IPS-15b (cell line): ENCODE measurements around the gene HOXB6.

Source experiments
- H3K27me3 ChIP-seq: one replicate; pipeline ENCODE4 v1.6.1; 2013; ENCODE audit warnings: low read length; ENCODE audit not compliant: control insufficient read depth, insufficient read depth
- H3K36me3 ChIP-seq: one replicate; pipeline ENCODE4 v1.6.1; 2013; ENCODE audit warnings: low read length; ENCODE audit not compliant: control insufficient read depth, insufficient read depth
- H3K4me1 ChIP-seq: one replicate; pipeline ENCODE4 v1.6.1; 2013; ENCODE audit warnings: mild to moderate bottlenecking, low read length; ENCODE audit not compliant: control insufficient read depth, insufficient read depth
- H3K4me3 ChIP-seq: one replicate; pipeline ENCODE4 v1.5.1; 2013; ENCODE audit warnings: low read depth, low read length
- H3K9ac ChIP-seq: one replicate; pipeline ENCODE4 v1.6.1; 2013; ENCODE audit warnings: low read depth, mild to moderate bottlenecking, low read length
- H3K9me3 ChIP-seq: one replicate; pipeline ENCODE4 v1.6.1; 2013; ENCODE audit warnings: mild to moderate bottlenecking, low read length; ENCODE audit not compliant: control insufficient read depth, insufficient read depth

Gene HOXB6

DNA sequence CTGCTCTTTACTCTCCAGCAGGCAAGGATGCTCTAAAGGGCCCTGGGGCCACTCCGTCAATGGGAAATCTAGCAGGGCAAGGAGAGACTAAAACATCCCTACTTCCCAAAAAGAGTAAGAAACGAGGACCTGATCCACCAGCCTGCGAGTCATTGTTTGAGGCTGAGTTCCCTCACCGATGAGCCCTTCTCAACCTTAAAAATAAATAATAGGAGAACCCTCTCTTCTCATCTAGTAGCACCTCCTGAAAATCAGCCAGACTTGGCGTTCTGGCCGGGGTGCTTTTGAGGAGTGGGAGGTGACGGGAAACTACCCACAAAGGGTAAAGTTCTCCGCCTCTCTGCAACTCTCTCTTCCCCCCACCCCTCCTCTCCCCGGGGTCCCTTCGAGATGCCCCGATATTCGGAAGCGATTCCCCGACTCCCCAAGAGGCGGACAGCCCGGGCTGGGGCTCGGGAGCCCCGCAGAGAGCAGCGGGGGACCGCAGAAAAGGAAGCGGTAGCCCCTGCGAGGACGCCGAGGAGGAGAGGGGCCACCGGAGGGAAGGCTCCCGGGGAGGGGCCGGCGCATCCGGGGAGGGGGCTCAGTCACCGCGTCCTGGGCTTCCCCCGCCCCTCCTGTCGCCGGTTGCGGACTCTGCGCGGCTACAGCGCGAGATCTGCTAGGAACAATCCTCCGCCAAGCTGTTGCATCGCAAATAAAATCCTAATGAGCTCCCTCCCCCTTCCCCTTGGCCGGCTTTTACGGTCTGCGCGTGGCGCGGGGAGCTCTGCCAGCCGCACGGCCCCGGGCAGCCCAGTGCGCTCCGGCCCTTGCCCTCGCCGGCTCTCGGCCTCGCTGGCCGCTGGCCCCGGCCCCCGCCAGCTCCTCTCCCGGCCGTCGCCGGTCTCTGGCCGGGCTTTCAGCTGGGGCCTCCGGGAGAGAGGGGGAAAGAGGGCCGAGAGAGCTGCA lies 20.0 kb upstream of the HOXB6 start:
- no peaks in the 10 kb centered on the region for H3K36me3 ChIP-seq
- peaks cover 100% of the 10 kb centered on the region for H3K27me3 ChIP-seq
- no peak overlapping the region for H3K9ac ChIP-seq
- peak overlapping the region; percentile 35 for H3K4me3 ChIP-seq
- H3K9me3 ChIP-seq: no peaks in the 10 kb centered on the region
- peaks cover 2% of the 10 kb centered on the region for H3K4me1 ChIP-seq

DNA sequence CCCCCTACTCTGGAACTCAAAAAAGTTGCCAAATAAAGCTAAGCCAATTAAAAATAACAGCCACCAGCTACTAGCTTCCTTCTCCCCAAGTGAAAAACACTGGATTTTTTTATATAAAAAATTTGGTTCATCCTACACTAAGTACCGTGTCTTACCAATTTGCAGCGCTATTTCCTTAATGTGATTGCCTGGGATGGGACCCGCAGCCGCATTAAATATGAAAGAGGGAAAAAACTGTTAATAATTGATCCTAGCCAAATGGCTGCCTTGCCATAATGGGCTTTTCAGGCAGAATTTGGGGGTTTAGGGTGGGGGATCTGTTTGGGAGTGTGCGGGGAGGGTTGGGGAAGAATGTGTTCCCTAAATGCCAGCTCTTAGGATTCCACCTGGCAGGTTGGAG lies 19.3 kb upstream of the HOXB6 start:
- H3K4me3 ChIP-seq: peak overlapping the region; percentile 35
- H3K27me3 ChIP-seq: peaks cover 100% of the 10 kb centered on the region
- no peak overlapping the region for H3K9ac ChIP-seq
- peaks cover 2% of the 10 kb centered on the region for H3K4me1 ChIP-seq
- H3K9me3 ChIP-seq: no peaks in the 10 kb centered on the region
- H3K36me3 ChIP-seq: no peaks in the 10 kb centered on the region

DNA sequence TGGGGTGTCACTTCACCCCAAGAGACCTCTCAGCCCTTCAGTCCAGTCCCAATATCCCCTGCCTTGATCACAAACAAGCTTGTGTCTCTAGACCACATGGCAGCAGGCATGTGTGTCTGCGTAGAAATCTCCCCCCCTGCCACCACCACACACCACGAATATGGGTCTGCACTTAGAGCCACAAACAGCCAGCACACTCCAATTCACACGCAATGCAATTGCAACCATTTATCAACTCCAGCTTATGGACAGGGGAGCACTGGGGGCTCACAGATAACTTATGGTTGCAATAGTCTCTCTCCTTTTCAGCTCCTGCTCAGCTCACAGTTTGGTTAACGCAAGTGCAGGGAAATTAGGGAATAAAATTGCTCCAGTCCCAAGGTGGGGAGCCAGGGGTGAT lies 18.8 kb upstream of the HOXB6 start:
- Histone ChIP-seq H3K27me3 (peaks cover 100% of the 10 kb centered on the region), H3K4me1 (peaks cover 2% of the 10 kb centered on the region), H3K9ac (no peak overlapping the region), H3K4me3 (peak overlapping the region; percentile 27), H3K9me3 (no peaks in the 10 kb centered on the region), H3K36me3 (no peaks in the 10 kb centered on the region)

DNA sequence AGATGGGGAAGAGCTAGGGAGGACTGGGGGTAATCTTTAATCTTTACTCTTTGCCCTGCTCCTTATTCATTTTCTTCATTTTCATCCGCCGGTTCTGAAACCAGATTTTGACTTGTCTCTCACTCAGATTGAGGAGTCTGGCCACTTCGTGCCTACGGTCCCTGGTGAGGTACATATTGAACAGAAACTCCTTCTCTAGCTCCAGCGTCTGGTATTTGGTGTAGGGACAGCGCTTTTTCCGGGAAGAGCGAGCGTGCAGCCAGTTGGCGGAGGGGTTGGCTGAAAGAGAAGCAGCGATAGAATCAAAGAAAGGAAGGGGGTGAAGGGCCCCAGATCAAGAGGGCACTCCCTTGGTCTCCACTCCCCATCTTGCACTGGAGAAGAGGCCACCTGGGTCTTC lies 18.1 kb upstream of the HOXB6 start:
- Histone ChIP-seq H3K9me3 (no peaks in the 10 kb centered on the region), H3K4me3 (peak overlapping the region; percentile 27), H3K4me1 (peaks cover 2% of the 10 kb centered on the region), H3K36me3 (no peaks in the 10 kb centered on the region), H3K9ac (no peak overlapping the region), H3K27me3 (peaks cover 100% of the 10 kb centered on the region)

DNA sequence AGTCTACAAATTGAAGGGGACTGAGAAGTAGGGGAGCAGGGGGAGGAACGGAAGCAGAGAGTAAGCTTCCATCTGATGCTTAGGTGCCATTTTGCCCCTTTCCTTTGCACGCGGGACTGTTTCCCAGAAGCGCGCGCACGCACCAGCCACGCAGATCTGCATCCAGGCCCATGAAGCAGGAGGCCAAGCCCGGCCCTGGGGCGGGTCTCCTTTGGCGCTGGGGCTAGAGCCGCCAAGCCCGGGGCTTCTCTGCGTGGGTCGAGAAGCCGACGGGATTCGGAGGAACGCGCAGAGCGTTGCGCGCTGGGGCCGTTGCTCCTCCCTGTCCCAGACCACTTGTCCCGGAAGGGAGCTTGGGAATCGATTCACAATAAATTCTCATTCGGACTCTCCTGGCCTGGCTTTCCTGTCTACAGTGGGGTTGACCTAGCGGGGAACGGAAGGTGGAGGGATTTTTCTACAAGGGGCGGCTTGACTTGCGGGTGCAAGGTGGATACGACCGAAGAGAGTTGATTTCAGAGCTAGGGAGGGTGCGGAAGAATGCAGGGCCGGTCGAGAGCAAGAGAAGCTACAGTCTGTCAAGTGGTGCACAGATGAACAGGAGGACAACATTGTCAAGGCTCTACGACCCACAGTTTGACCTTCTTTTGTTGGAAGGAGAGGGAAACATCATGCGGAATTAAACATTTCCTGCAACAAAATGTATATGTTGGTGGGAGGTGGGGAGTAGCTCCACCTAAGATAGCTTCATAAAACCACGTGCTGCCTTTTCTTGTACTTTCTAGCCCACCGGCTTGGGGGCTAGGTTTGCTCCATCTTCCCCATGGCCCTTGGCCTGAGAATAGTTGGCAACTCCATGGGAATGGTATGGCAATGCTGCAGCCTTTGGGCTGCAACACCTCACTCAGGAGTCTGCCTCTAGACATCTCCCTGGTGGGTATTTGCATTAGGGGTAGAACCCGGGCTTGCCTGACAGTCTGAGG lies 16.9 kb upstream of the HOXB6 start:
- Histone ChIP-seq H3K9ac (no peak overlapping the region), H3K4me3 (peak overlapping the region; percentile 27), H3K27me3 (peaks cover 100% of the 10 kb centered on the region), H3K4me1 (no peaks in the 10 kb centered on the region), H3K36me3 (no peaks in the 10 kb centered on the region), H3K9me3 (no peaks in the 10 kb centered on the region)

DNA sequence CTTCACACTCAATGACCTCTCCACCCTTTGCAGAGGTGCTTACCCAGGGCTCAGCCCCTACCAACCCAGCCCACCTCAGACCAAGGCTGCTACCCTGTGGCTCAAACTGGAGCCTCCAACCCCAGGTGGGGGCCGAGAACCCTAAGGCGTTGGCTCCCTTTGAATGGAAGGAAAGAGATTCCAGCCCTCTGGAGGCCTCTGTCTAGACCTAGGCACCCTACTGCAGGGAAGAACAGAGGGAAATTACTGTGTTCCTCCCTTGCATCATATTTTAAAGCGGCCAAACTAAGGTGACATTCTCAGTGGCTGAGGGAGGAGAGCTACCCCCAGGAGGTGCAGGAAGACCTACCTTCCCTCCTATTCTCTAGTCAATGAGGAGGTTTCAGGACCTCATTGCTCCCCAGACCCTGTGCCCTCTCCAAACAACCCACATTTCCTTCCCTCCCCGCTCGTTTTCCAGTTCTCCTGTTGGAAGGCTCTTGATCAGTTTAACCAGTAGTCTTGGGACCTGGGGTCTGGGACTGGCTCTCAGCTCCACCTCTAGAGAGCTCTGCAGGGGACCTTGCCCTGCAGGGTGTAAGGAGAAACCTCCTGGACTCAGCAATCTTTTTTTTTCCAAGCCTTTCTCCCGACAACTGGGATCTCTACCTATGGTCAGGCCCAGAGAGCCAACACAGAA lies 15.8 kb upstream of the HOXB6 start:
- no peaks in the 10 kb centered on the region for H3K36me3 ChIP-seq
- no peaks in the 10 kb centered on the region for H3K4me1 ChIP-seq
- H3K9ac ChIP-seq: no peak overlapping the region
- H3K9me3 ChIP-seq: no peaks in the 10 kb centered on the region
- peak overlapping the region; percentile 30 for H3K4me3 ChIP-seq
- H3K27me3 ChIP-seq: peaks cover 100% of the 10 kb centered on the region

DNA sequence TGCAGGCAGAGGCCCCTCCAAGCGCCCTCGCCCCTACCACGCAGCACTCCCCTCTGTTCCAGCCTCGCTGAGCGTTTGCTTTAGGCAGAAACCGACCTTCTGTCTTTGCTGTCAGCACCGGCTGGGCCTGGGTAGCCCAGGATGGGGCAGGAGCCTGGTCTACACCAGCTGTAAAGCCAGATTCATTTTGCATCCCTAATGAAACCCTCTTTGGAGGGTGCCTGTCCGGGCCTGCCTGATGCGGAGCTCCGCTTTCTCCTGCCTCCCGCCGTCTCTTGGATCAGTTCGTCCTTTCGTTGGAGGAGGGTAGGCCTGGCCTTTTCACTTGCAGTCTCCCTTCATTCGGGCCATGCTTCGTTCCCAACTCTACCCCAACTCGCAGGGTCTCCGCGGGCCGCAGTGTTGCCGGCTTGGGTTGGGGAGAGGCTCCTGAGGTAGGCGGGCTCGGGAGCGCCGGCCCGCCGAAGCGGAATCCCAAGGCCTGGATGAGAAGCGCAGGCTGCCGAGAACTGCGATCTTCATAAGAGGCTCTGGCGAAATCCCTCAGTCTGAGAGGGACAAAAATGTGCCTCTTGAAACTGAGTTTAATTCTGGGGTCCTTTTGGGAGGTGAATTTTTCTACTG lies 15.2 kb upstream of the HOXB6 start:
- peaks cover 100% of the 10 kb centered on the region for H3K27me3 ChIP-seq
- no peak overlapping the region for H3K9ac ChIP-seq
- H3K9me3 ChIP-seq: no peaks in the 10 kb centered on the region
- H3K36me3 ChIP-seq: no peaks in the 10 kb centered on the region
- no peaks in the 10 kb centered on the region for H3K4me1 ChIP-seq
- H3K4me3 ChIP-seq: peak overlapping the region; percentile 30

DNA sequence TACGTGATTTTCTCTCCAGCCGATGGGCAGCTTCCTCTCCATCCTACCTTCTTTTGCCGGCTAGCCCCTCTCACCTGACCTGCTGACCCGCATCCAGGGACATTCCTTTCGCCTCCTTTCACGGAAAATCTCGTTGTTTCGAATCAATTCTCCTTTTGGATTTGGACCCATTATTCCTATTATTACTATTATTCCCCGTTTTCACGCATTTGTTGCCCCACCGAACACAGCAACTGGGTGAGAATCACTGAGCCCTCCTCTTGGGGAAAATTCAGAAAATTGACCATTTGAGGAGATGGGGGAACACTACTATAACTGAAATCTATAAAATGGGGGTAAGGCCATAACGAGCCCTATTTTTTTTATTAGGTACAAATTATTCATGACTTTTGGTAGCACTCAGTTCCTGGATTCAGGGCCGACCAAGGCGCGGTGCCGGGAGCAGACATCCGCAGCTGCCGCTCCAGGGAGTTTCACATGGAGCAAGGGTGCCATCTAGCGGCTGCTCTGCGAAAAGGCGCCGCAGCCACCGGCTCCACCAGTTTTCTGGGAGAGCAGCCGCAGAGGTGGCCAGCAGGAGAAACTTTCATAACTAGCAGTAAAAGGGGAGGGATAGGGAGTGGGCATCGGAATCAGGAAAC lies 13.6 kb upstream of the HOXB6 start:
- Histone ChIP-seq H3K4me1 (no peaks in the 10 kb centered on the region), H3K9me3 (no peaks in the 10 kb centered on the region), H3K36me3 (no peaks in the 10 kb centered on the region), H3K27me3 (peaks cover 98% of the 10 kb centered on the region), H3K9ac (no peak overlapping the region), H3K4me3 (peak overlapping the region; percentile 18)

DNA sequence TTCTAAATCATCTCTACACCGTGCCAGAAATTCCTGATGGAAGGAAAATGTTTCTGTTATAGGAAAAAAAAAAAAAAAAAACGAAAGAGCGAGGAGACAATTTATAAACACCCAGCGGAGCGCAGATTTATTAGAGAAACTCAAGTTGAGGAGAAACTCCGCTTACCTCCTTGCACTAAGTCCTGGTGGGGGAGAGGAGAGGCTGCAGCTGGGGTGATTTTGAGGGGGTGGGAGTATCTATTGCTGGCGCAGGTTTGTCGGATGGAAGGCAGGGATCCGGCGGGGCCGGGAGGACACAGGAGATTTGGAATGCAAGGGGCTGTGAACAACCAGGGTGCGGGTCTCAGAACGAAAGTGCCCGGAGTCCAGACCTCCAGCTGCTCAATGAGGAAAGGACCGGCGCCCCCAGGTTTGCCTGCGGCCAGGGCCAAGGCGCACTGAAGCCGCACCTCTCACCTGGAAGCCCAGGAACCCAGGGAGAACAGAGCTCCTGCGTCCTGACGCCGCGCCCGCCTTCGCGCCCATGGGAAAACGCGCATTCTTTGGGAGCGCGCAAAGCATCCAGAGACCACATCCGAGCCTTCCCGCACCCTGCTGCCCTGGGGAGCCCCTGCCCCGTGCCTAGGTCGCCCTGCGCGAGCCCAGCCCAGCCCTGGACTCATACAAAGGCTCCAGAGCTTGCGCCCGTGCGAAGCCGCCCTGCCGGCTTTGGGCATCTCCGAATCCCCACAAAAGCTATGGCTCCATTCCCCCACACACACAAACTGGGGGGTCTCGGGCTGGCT lies 12.9 kb upstream of the HOXB6 start:
- no peaks in the 10 kb centered on the region for H3K9me3 ChIP-seq
- H3K4me3 ChIP-seq: peak overlapping the region; percentile 18
- H3K4me1 ChIP-seq: no peaks in the 10 kb centered on the region
- peaks cover 98% of the 10 kb centered on the region for H3K27me3 ChIP-seq
- no peaks in the 10 kb centered on the region for H3K36me3 ChIP-seq
- no peak overlapping the region for H3K9ac ChIP-seq

DNA sequence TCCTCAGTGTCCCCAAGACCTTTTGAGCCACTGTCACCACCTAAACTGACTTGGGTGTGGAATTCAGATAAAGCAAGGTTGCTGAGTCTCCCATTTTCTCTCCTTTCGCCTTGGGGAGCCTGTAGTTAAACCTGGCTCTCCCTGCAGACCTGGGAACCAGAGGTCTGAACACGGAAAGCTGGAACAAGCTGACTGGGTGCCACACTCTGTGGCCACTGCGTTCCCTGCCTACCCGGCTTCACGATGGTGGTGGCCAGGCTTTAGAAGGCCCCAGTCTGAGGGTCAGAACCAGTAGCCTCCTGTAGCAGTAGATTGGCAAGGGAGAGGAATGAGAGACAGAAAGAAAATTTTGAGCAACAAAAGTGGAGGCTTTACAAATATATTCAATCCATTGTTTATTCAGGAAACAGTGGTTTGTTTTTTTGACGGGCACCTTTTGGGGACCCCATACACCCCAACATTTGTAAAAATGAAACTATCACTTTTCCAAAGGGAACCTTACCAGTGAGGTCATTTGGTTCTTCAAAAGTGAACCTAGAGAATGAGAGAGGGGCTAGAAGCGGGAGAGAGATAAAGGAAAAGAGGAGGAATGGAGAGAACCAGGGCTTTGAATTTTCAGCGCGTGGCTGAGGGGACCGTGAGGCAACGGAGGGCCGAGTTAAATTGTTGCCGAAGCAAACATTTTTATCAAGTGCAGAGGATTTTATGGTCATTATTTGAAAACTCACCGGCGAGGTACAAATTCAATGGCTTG lies 12.1 kb upstream of the HOXB6 start:
- no peaks in the 10 kb centered on the region for H3K36me3 ChIP-seq
- H3K27me3 ChIP-seq: peaks cover 98% of the 10 kb centered on the region
- no peak overlapping the region for H3K9ac ChIP-seq
- peak overlapping the region; percentile 11 for H3K4me3 ChIP-seq
- peaks cover 2% of the 10 kb centered on the region for H3K4me1 ChIP-seq
- H3K9me3 ChIP-seq: no peaks in the 10 kb centered on the region
